OCI-LY3 (cell line): ENCODE results near the gene HOXB1.

ENCODE experiments used
- H2AFZ ChIP-seq: fragments of 200-600, 300-600 bp; shearing (Covaris generic); 2 replicates; pipeline ENCODE4 v1.6.0; 2014; ENCODE audit warnings: antibody characterized with exemption, low read depth, low read length
- H3K27ac ChIP-seq: fragments of 200-600, 300-600 bp; sonication (generic); 2 replicates; pipeline ENCODE4 v1.5.1; 2014; ENCODE audit warnings: mild to moderate bottlenecking, low read length, moderate library complexity, mixed read lengths
- H3K27me3 ChIP-seq: fragments of 200-600, 300-600 bp; sonication (generic); 2 replicates; pipeline ENCODE4 v1.6.1; 2014; ENCODE audit warnings: low read depth, low read length, mixed read lengths
- H3K36me3 ChIP-seq: fragments of 200-600, 300-600 bp; sonication (generic); replicated peaks from 2 replicates; pipeline ENCODE3; 2014; ENCODE audit warnings: low read depth, low read length, mixed read lengths
- H3K4me1 ChIP-seq: fragments of 300-600, 200-600 bp; sonication (generic); 2 replicates; pipeline ENCODE4 v1.6.1; 2014; ENCODE audit warnings: low read length, mixed read lengths
- H3K4me2 ChIP-seq: fragments of 200-600, 300-600 bp; sonication (generic); 2 replicates; pipeline ENCODE4 v1.6.1; 2014; ENCODE audit warnings: low read length, mixed read lengths
- H3K4me3 ChIP-seq: fragments of 300-600, 200-600 bp; sonication (generic); 2 replicates; pipeline ENCODE4 v1.5.1; 2014; ENCODE audit warnings: antibody characterized with exemption, mild to moderate bottlenecking, low read length, moderate library complexity
- H3K79me2 ChIP-seq: fragments of 300-600, 200-600 bp; shearing (Covaris generic); 2 replicates; pipeline ENCODE4 v1.6.1; 2014; ENCODE audit warnings: mild to moderate bottlenecking, low read length, mixed read lengths
- H3K9ac ChIP-seq: fragments of 300-600, 200-600 bp; shearing (Covaris generic); 2 replicates; pipeline ENCODE4 v1.6.0; 2014; ENCODE audit warnings: mild to moderate bottlenecking, low read length, moderate library complexity
- H3K9me3 ChIP-seq: fragments of 200-600, 300-600 bp; shearing (Covaris generic); 2 replicates; pipeline ENCODE4 v1.6.1; 2014; ENCODE audit warnings: low read length, mixed read lengths; ENCODE audit not compliant: insufficient read depth
- H4K20me1 ChIP-seq: fragments of 200-600, 300-600 bp; sonication (generic); 2 replicates; pipeline ENCODE4 v1.6.1; 2016; ENCODE audit warnings: low read length, mixed read lengths; ENCODE audit not compliant: insufficient read depth
- EZH2phosphoT487 ChIP-seq: fragments of 200-600 bp; shearing (Covaris generic); IDR thresholded peaks from 2 replicates; pipeline ENCODE4 v1.6.1; 2018; ENCODE audit warnings: antibody characterized with exemption, mixed run types, low read depth
- TF ChIP-seq, protein P1 (sequence below): fragments of 200-600, 300-600 bp; sonication (generic); IDR thresholded peaks from 2 replicates; pipeline ENCODE4 v1.5.1; 2014; ENCODE audit warnings: antibody characterized with exemption, low read length, low read depth

HOXB1 gene

GRCh38 chr17:48558057-48558830 is 27.4 kb upstream of the HOXB1 start:
- H3K9ac ChIP-seq, result no peak overlapping the region
- H4K20me1 ChIP-seq, result no peaks in the 10 kb centered on the region
- peaks cover 39% of the 10 kb centered on the region for H3K79me2 ChIP-seq
- H3K36me3 ChIP-seq, result peaks cover 16% of the 10 kb centered on the region
- H3K27ac ChIP-seq, result no peak overlapping the region
- H2AFZ ChIP-seq, result no peak overlapping the region
- peaks cover 51% of the 10 kb centered on the region for H3K4me1 ChIP-seq
- H3K9me3 ChIP-seq, result no peaks in the 10 kb centered on the region
- H3K4me2 ChIP-seq, result no peak overlapping the region
- no peaks in the 10 kb centered on the region for H3K27me3 ChIP-seq
- TF ChIP-seq EZH2phosphoT487, result no peak
- TF ChIP-seq, protein P1, sequence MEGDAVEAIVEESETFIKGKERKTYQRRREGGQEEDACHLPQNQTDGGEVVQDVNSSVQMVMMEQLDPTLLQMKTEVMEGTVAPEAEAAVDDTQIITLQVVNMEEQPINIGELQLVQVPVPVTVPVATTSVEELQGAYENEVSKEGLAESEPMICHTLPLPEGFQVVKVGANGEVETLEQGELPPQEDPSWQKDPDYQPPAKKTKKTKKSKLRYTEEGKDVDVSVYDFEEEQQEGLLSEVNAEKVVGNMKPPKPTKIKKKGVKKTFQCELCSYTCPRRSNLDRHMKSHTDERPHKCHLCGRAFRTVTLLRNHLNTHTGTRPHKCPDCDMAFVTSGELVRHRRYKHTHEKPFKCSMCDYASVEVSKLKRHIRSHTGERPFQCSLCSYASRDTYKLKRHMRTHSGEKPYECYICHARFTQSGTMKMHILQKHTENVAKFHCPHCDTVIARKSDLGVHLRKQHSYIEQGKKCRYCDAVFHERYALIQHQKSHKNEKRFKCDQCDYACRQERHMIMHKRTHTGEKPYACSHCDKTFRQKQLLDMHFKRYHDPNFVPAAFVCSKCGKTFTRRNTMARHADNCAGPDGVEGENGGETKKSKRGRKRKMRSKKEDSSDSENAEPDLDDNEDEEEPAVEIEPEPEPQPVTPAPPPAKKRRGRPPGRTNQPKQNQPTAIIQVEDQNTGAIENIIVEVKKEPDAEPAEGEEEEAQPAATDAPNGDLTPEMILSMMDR, result no peak
- no peak overlapping the region for H3K4me3 ChIP-seq

DNA sequence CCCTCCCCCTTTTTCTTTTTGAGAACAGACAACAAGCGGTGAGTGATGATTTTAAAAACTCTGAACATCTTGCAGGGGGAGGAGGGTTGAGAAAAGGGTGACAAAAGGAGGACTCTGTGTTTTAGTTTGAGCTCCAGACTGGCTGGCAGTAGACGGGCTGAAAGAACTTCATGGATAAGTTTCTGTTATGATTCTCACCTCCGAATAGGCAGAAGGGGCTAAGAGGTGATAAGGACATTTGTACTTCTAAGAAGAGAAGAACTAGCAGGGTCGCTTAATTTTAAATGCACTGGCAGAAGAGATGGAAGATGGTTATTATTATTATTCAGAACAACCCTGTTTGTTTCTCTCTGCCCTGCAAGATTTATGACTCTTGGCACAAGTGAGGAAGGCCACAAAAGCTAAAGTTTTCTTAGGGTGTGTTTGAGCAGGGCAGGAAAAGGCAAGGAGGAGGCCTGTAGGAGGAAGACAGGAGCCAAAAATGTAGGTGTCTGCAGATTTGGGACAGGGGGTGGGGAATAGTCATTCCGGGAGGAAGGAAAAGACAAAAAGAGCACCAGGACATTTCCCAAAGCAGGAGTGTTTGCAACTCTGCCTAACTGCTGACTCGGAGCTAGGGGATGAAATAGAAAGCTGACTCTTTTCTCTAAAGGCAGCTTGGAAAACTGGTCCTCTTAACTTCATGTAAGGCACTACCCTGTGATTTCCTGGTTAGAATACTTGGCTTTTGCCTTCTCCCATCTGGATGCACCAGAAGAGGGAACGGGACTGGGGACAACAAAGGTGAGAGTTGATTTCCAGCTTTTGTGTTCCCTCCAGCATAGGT is 26.0 kb upstream of the HOXB1 start:
- Histone ChIP-seq H3K79me2 (peaks cover 36% of the 10 kb centered on the region), H3K36me3 (peaks cover 13% of the 10 kb centered on the region), H2AFZ (no peak overlapping the region), H3K27me3 (no peaks in the 10 kb centered on the region), H3K4me3 (no peak overlapping the region), H4K20me1 (no peaks in the 10 kb centered on the region), H3K9me3 (no peaks in the 10 kb centered on the region), H3K4me2 (peak overlapping the region; percentile 32), H3K27ac (no peak overlapping the region; the same call in 1 of the 2 replicates), H3K4me1 (peaks cover 49% of the 10 kb centered on the region), H3K9ac (peak overlapping the region; percentile 48; the same call in 1 of the 2 replicates)
- no peak for TF ChIP-seq EZH2phosphoT487
- TF ChIP-seq, protein P1, result no peak

GRCh38 chr17:48556229-48556575 is 25.4 kb upstream of the HOXB1 start:
- Histone ChIP-seq H3K9me3 (no peaks in the 10 kb centered on the region), H3K4me1 (peaks cover 47% of the 10 kb centered on the region), H3K36me3 (peaks cover 13% of the 10 kb centered on the region), H3K9ac (peak overlapping the region; percentile 48; the same call in 1 of the 2 replicates), H3K27ac (no peak overlapping the region), H3K27me3 (no peaks in the 10 kb centered on the region), H3K4me2 (peak overlapping the region; percentile 32), H3K4me3 (peak overlapping the region; percentile 63), H3K79me2 (peaks cover 34% of the 10 kb centered on the region), H2AFZ (no peak overlapping the region), H4K20me1 (no peaks in the 10 kb centered on the region)
- TF ChIP-seq, protein P1, result no peak
- TF ChIP-seq EZH2phosphoT487, result no peak
